ENCODE data around the gene VPS8. TPM values are rescaled to one million over a fixed set of nuclear protein-coding genes. Genes with fewer than 3 reads are reported as not detected.

The VPS8 gene
- total and polyA plus RNA-seq, 2 experiments from 2014 or later: 41.2 to 47.1 TPM

DNA sequence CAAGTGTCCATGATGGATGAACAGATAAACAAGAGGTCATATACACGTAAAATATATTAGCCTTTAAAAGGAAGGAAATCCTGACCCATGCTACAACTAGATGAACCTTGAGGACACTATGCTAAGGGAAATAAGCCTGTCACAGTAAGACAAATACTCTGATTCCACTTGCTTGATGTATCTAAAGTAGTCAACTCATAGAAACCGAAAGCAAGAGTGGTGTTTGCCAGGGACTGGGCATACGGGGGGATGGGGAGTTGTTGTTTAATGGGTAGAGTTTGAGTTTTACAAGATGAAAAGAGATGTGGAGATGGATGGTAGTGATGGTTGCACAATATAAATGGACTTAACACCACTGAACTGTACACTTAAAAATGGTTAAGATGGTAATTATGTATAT is 275.5 kb downstream of the VPS8 start:
- Histone ChIP-seq H3K36me3 (no peaks in the 10 kb centered on the region), H3K27me3 (no peaks in the 10 kb centered on the region), H3K9me3 (ENCODE audit: low read depth) (no peaks in the 10 kb centered on the region), H3K27ac (no peak overlapping the region), H3K4me1 (ENCODE audit: low read depth) (peaks cover 12% of the 10 kb centered on the region), H3K4me3 (no peak overlapping the region)
- no peak for DNase-seq (ENCODE audit: low read depth in 1 of 2, low spot score in 1 of 2)
- TF ChIP-seq, protein P1, sequence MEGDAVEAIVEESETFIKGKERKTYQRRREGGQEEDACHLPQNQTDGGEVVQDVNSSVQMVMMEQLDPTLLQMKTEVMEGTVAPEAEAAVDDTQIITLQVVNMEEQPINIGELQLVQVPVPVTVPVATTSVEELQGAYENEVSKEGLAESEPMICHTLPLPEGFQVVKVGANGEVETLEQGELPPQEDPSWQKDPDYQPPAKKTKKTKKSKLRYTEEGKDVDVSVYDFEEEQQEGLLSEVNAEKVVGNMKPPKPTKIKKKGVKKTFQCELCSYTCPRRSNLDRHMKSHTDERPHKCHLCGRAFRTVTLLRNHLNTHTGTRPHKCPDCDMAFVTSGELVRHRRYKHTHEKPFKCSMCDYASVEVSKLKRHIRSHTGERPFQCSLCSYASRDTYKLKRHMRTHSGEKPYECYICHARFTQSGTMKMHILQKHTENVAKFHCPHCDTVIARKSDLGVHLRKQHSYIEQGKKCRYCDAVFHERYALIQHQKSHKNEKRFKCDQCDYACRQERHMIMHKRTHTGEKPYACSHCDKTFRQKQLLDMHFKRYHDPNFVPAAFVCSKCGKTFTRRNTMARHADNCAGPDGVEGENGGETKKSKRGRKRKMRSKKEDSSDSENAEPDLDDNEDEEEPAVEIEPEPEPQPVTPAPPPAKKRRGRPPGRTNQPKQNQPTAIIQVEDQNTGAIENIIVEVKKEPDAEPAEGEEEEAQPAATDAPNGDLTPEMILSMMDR (IDR thresholded peaks at IDR 0.05; ENCODE audit: low read depth, low read length): no peak

DNA sequence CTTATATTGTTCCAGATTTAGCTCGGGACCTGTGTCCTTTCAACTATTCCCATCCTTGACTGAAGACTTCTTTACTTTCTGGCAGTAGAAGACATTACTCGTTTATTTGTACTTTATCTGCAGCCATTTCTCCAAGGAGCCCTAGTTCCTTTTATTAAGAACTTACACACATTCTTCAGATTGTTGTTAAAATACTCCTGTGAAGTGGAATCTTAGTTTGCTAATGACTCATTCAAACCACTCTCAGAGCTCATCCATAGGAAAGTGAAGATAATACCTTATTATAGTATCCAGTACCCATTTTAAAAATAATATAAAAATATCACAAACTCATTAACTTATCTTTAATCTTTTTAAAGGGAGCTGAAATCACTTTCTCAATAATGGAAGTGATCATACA is 277.4 kb downstream of the VPS8 start:
- Histone ChIP-seq H3K27me3 (no peaks in the 10 kb centered on the region), H3K9me3 (ENCODE audit: low read depth) (no peaks in the 10 kb centered on the region), H3K4me1 (ENCODE audit: low read depth) (peaks cover 17% of the 10 kb centered on the region), H3K4me3 (no peak overlapping the region), H3K36me3 (no peaks in the 10 kb centered on the region), H3K27ac (no peak overlapping the region)
- peak in 1 of 2 donors; percentile 24 for DNase-seq (ENCODE audit: low read depth in 1 of 2, low spot score in 1 of 2)
- TF ChIP-seq, protein P1 (IDR thresholded peaks at IDR 0.05; ENCODE audit: low read depth, low read length): no peak

DNA sequence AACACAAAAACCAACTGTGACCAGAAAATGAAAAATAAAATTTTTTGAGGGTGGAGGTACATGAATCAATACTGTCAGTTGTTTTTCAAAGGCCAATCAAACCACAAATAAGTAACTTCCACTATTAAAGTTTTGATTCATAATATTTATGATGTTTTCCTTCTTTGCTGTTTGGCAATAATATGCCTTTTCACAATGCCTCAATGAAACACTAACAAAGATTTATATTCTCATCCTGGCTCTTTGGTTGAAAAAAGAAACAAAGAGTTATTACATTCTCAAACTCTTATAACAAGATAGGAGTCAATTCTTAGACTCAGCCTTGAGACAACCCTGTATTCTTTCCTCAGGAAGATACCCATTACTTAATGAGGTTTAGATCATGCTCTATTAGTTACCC is 277.8 kb downstream of the VPS8 start:
- H3K36me3 ChIP-seq: no peaks in the 10 kb centered on the region
- TF ChIP-seq, protein P1 (IDR thresholded peaks at IDR 0.05; ENCODE audit: low read depth, low read length): no peak
- DNase-seq (ENCODE audit: low read depth in 1 of 2, low spot score in 1 of 2): no peak
- H3K27ac ChIP-seq: no peak overlapping the region
- peaks cover 17% of the 10 kb centered on the region for H3K4me1 ChIP-seq (ENCODE audit: low read depth)
- no peak overlapping the region for H3K4me3 ChIP-seq
- H3K9me3 ChIP-seq (ENCODE audit: low read depth): no peaks in the 10 kb centered on the region
- H3K27me3 ChIP-seq: no peaks in the 10 kb centered on the region

DNA sequence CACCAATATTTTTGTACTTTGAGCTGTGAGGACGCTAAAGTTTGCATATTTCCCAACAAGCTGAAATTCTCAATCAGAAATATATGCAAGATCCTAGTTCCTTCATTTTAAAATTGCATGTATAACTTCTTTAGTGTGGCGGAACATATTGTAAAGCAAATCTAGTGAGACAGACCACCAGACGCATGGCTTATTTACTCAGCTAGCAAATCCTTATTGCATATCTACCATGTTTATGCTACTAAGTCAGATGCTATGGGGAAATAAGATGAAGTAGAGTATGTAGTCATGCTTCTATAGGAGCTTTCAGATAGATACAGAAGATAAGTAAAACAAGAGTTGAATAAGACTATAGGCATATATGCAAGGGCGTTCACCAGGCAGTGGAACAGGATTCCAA is 278.8 kb downstream of the VPS8 start:
- no peak for DNase-seq (ENCODE audit: low read depth in 1 of 2, low spot score in 1 of 2)
- Histone ChIP-seq H3K4me1 (ENCODE audit: low read depth) (peaks cover 17% of the 10 kb centered on the region), H3K36me3 (no peaks in the 10 kb centered on the region), H3K27me3 (no peaks in the 10 kb centered on the region), H3K27ac (no peak overlapping the region), H3K4me3 (no peak overlapping the region), H3K9me3 (ENCODE audit: low read depth) (no peaks in the 10 kb centered on the region)
- TF ChIP-seq, protein P1 (IDR thresholded peaks at IDR 0.05; ENCODE audit: low read depth, low read length): no peak

DNA sequence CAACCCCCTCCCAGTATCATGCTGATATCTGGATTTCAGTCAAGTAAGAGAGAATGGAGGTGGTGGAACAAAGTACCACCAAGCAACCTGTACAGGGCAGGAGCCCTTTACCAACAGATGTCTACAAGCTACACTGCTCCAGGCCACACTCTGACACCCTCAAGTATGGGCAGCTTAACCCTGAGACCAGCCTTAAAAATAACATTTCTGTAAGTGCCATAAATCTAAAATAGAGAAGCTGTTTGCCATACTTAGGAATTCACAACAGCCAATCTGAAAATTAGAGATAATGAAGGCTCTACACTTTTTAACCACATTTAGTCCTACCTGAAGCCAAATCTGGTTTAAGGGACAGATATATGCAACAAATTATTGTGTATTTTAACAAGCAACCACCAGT is 281.1 kb downstream of the VPS8 start:
- H3K36me3 ChIP-seq: no peaks in the 10 kb centered on the region
- H3K4me1 ChIP-seq (ENCODE audit: low read depth): peaks cover 17% of the 10 kb centered on the region
- H3K27ac ChIP-seq: peak overlapping the region; percentile 26
- no peak overlapping the region for H3K4me3 ChIP-seq
- TF ChIP-seq, protein P1 (IDR thresholded peaks at IDR 0.05; ENCODE audit: low read depth, low read length): no peak
- no peaks in the 10 kb centered on the region for H3K9me3 ChIP-seq (ENCODE audit: low read depth)
- H3K27me3 ChIP-seq: no peaks in the 10 kb centered on the region
- peak in 1 of 2 donors; percentile 27 for DNase-seq (ENCODE audit: low read depth in 1 of 2, low spot score in 1 of 2)

DNA sequence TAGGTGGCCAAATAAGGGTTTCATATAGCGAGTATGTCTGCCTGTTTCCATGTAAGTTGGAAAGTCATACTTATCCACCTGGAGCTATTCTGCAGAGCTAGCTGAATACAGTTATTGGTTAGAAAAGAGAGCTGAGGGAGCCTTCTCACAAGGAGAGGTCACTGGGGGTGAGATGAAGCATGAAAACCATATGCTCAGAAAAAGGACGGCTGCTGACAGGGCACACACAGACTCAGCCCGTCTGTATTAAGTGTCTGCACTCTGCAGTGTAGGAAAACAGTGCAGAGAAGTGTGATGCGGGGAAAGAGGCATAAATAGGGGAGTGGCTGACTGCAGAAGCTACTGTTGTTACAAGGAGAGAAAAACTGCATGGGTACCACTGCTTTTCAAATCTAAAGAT is 282.7 kb downstream of the VPS8 start:
- Histone ChIP-seq H3K27ac (no peak overlapping the region), H3K9me3 (ENCODE audit: low read depth) (no peaks in the 10 kb centered on the region), H3K36me3 (no peaks in the 10 kb centered on the region), H3K27me3 (no peaks in the 10 kb centered on the region), H3K4me1 (ENCODE audit: low read depth) (peaks cover 5% of the 10 kb centered on the region), H3K4me3 (no peak overlapping the region)
- no peak for DNase-seq (ENCODE audit: low read depth in 1 of 2, low spot score in 1 of 2)
- TF ChIP-seq, protein P1 (IDR thresholded peaks at IDR 0.05; ENCODE audit: low read depth, low read length): no peak
